Thyroid gland (tissue), 4 donors: ENCODE results near the gene OVAAL. TPM values are rescaled to one million over a fixed set of nuclear protein-coding genes. Genes with fewer than 3 reads are reported as not detected.

ENCODE experiments used
- DNase-seq, 2 donors: peaks; one replicate each; pipeline ENCODE4 v3.0.0-alpha.2; 2019
- H3K27ac ChIP-seq, 3 donors: fragments of 200-600 bp; sonication (generic); 1 replicate in 2 of 3; 2 replicates in 1 of 3; pipeline ENCODE4 v1.5.1; 2016 to 2019; ENCODE audit warnings: mild to moderate bottlenecking in 1 of 3, moderate library complexity in 1 of 3
- H3K27me3 ChIP-seq: fragments of 200-600 bp; sonication (generic); one replicate; pipeline ENCODE4 v1.5.1; 2019
- H3K36me3 ChIP-seq, 2 donors: fragments of 200-600 bp; sonication (generic); one replicate each; pipeline ENCODE4 v1.5.1; 2016 to 2019
- H3K4me1 ChIP-seq, 2 donors: fragments of 200-600 bp; sonication (generic); one replicate each; pipeline ENCODE4 v1.5.1; 2017 to 2019
- H3K4me3 ChIP-seq, 3 donors: fragments of 200-600 bp; sonication (generic); replicated peaks in 1 of 3; 1 replicate in 2 of 3; 2 replicates in 1 of 3; pipeline ENCODE4 v1.5.1; 2016; ENCODE audit warnings: mild to moderate bottlenecking in 1 of 3
- H3K9me3 ChIP-seq: fragments of 200-600 bp; sonication (generic); one replicate; pipeline ENCODE4 v1.5.1; 2017
- POLR2A ChIP-seq, 2 donors: fragments of 450-650 bp; IDR thresholded peaks; one replicate each; pipeline ENCODE4 v1.6.1; 2017; ENCODE audit warnings: antibody characterized with exemption in 2 of 2, mild to moderate bottlenecking in 2 of 2, moderate library complexity in 1 of 2
- WGBS, 2 donors: methylation state at CpG; one replicate each; pipeline ENCODE4 v1.1.5; 2017; 5-methylcytosine and 5-hydroxymethylcytosine counted together
- intact Hi-C: fragments of 100-400 bp; cut with DNase I; formaldehyde crosslinking; loops from one replicate; pipeline ENCODE4 v1.15.1; 2023
- small RNA-seq: library from RNA; depleted of rRNA; stranded (forward); fragments of <200 nt; gene quantifications from one replicate; pipeline ENCODE3, GENCODE V24; 2016
- total RNA-seq, 4 donors: library from RNA; depleted of rRNA; stranded (reverse); fragments of >200 nt; gene quantifications; one replicate each; pipeline ENCODE4 v1.2.3, GENCODE V29; 2016
- TF ChIP-seq, protein P1 (sequence below), 6 experiments: fragments of 200-600 bp in 3 of 6; fragments of 450-650 bp in 3 of 6; sonication (generic) in 3 of 6; IDR thresholded peaks; one replicate each; pipeline ENCODE4 v1.5.1; 2016 to 2019; ENCODE audit warnings: antibody characterized with exemption in 6 of 6, mild to moderate bottlenecking in 2 of 6, inconsistent platforms in 1 of 6, moderate library complexity in 1 of 6

The OVAAL gene
- total RNA-seq, 4 donors from 2014 or later, result not detected

DNA sequence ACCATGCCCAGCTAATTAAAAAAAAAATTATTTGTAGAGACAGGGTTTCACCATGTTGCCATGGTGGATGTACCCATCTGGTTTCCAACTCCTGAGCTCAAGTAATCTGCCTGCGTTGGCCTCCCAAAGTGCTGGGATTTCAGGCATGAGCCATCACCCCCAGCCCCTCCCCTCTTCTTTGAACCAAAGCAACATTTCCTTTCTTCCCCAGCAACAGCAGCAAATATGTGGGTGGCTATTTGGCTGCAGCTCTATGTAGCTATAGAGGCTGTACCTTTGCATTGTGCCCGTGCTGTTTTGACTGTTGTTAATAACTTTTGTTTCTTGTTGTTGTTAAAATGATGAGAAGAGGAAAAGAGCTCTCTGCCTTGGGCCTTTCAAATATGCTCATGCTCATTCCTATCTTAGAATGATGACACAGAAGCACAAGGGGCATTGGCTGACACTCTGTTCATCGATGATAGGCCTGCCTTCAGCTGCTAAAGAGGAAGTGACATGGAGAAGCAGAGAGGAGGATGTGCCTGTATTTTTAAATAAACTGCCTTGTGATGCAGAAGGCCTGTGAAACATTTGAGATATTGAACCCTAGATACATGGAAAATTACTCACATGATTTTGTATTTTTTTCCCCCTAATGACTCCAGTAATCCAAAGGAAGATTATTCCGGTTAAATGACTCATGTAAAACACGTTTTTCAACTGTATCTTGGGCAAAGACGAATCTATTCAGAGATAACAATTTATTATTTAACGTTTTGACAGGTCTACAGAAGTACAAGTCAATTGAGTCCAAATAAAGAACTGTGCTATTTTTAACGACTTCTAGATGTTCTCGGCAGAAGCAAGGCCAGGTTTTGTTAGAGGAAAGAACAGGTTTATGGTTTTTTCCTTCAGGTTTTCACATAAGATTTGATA lies 52.5 kb downstream of the OVAAL start:
- WGBS, 2 donors, result 72 to 76% methylated on average over 9 of the region's 9 CpGs
- Histone ChIP-seq H3K4me1 (peaks cover 4 to 13% of the 10 kb centered on the region in 2 donors), H3K9me3 (no peaks in the 10 kb centered on the region), H3K27ac (no peak overlapping the region), H3K36me3 (no peaks in the 10 kb centered on the region), H3K27me3 (no peaks in the 10 kb centered on the region), H3K4me3 (no peak overlapping the region)
- TF ChIP-seq, protein P1, sequence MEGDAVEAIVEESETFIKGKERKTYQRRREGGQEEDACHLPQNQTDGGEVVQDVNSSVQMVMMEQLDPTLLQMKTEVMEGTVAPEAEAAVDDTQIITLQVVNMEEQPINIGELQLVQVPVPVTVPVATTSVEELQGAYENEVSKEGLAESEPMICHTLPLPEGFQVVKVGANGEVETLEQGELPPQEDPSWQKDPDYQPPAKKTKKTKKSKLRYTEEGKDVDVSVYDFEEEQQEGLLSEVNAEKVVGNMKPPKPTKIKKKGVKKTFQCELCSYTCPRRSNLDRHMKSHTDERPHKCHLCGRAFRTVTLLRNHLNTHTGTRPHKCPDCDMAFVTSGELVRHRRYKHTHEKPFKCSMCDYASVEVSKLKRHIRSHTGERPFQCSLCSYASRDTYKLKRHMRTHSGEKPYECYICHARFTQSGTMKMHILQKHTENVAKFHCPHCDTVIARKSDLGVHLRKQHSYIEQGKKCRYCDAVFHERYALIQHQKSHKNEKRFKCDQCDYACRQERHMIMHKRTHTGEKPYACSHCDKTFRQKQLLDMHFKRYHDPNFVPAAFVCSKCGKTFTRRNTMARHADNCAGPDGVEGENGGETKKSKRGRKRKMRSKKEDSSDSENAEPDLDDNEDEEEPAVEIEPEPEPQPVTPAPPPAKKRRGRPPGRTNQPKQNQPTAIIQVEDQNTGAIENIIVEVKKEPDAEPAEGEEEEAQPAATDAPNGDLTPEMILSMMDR (IDR thresholded peaks at IDR 0.05), result no peak
- no peak for TF ChIP-seq POLR2A (IDR thresholded peaks at IDR 0.05)
- intact Hi-C loops, result no loop called here
- no peak for DNase-seq

DNA sequence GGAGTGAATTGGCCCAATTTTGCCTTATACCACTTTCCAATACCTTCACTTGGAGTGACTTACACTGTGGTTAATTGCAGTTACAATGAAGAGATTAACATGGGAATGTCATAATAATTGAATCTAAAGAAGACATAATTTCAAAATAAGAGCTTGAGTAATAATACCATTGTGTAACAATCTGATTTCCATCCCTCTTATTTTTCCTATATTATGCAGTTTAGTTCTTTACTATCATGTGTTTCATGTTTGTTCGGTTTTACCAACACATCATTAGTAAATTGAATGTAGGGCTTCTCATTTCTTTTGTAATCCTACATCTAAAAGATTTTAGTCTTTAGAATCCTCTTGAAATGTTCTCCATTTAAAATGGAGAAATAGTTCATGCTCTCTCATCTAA lies 53.9 kb downstream of the OVAAL start:
- H3K4me1 ChIP-seq, result peaks cover 4 to 19% of the 10 kb centered on the region in 2 donors
- 90 to 97% methylated on average over 1 of the region's 1 CpG for WGBS, 2 donors

DNA sequence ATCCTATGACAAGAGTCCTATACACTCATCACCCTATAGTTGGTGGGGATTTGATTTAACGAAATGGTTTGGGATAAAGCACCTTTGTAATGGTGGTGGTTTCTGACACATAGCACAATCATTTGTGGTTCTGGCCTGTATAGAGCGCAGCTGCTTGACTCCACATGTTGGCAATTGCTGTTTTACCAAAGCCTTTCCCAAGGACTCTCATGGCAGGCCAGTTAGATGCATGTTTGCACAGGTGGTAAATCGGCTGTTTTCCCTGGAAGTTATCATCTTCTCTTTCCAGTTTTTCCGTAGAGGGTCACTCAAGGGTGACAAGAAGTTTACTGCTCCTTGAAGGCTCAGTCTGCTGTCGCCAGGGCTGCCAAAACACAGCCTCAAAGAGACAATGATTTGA lies 56.0 kb downstream of the OVAAL start:
- no peaks in the 10 kb centered on the region for H3K9me3 ChIP-seq
- TF ChIP-seq, protein P1 (IDR thresholded peaks at IDR 0.05), result no peak
- TF ChIP-seq POLR2A (IDR thresholded peaks at IDR 0.05), result no peak
- DNase-seq, result peak; percentile 37 to 38
- no peaks in the 10 kb centered on the region for H3K27me3 ChIP-seq
- no peak overlapping the region for H3K4me3 ChIP-seq
- WGBS, 2 donors, result 50 to 68% methylated on average over 5 of the region's 5 CpGs
- H3K4me1 ChIP-seq, result peaks cover 4 to 19% of the 10 kb centered on the region in 2 donors
- intact Hi-C loops, result no loop called here
- no peaks in the 10 kb centered on the region for H3K36me3 ChIP-seq
- peak overlapping the region in 1 of 3 donors; percentile 48 for H3K27ac ChIP-seq

More for the DNA sequence above, 53.9 kb downstream of the OVAAL start:
- intact Hi-C loops, result no loop called here
- no peaks in the 10 kb centered on the region for H3K9me3 ChIP-seq
- DNase-seq, result no peak
- H3K4me3 ChIP-seq, result no peak overlapping the region
- no peaks in the 10 kb centered on the region for H3K27me3 ChIP-seq
- no peak for TF ChIP-seq POLR2A (IDR thresholded peaks at IDR 0.05)
- TF ChIP-seq, protein P1 (IDR thresholded peaks at IDR 0.05), result no peak
- no peak overlapping the region for H3K27ac ChIP-seq
- no peaks in the 10 kb centered on the region for H3K36me3 ChIP-seq

DNA sequence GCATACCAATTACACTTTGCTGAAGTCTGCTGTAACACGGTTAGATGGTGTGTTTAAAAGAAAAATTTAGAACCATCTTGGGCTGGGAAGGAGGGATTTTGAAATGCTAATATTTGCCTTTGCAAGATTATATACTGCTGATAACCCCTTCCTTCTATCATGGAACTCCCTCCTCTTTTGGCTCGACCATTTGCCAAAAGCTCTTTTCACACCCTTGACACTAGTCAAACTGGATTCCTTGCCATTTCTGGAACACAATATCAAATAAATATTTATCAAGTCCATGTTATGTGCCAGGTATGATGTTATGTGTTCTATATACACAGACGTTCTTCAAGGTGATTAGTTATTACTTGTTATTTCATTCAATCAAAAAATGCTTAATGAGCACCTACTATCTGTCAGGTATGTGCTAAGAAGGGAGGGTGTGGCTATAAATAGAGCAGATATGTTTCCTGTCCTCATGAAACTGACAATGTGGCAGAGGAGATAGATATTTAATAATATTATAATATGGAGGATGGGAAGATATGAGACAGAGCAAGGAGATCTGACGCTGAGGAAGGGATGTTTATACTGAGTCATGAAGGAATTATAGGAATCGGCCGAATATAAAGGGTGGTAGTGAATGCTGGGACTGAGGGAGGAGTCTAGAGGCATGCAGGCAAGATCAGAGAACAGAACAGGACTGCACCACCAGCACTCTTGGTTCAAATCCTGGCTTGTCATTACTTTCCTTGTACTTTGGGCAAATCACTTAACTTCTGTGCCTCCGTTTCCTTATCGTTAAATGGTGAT lies 56.9 kb downstream of the OVAAL start:
- Histone ChIP-seq H3K36me3 (no peaks in the 10 kb centered on the region), H3K4me1 (peaks cover 4 to 19% of the 10 kb centered on the region in 2 donors), H3K27me3 (no peaks in the 10 kb centered on the region), H3K27ac (peak overlapping the region in 1 of 3 donors; percentile 48), H3K4me3 (no peak overlapping the region), H3K9me3 (no peaks in the 10 kb centered on the region)
- no peak for DNase-seq
- WGBS, 2 donors, result 78 to 80% methylated on average over 8 of the region's 8 CpGs
- intact Hi-C loops, result no loop called here
- no peak for TF ChIP-seq POLR2A (IDR thresholded peaks at IDR 0.05)
- TF ChIP-seq, protein P1 (IDR thresholded peaks at IDR 0.05), result no peak

Small RNA genes within 50 kb of the gene (small RNA-seq; reads per million reads assigned to genes)
- gene RF00019, result not detected

Other genes with a start within 250 kb of the OVAAL start
- 10 to 100 TPM; 52.6 to 66.5 (median 57.2) TPM for gene ACBD6, start 56.4 kb upstream of the OVAAL start, total RNA-seq
- gene XPR1, start 73.1 kb downstream of the OVAAL start, total RNA-seq, result 10 to 100 TPM; 29.4 to 42.2 (median 33.7) TPM